ENCODE results near the gene SLC35E3.

The SLC35E3 gene

GRCh38 chr12:68824597-68825250 is 78.7 kb downstream of the SLC35E3 start:
- Mint-ChIP-seq H3K9me3 (no peaks in the 10 kb centered on the region), H3K27me3 (no peaks in the 10 kb centered on the region), H3K4me3 (no peak overlapping the region), H3K36me3 (ENCODE audit: low read depth) (peaks cover 93% of the 10 kb centered on the region), H3K4me1 (ENCODE audit: low read depth) (peaks cover 53% of the 10 kb centered on the region), H3K27ac (peak overlapping the region; percentile 61)
- DNase-seq, result no peak

- peaks cover 93% of the 10 kb centered on the region for H3K36me3 Mint-ChIP-seq (ENCODE audit: low read depth)
- no peak for DNase-seq
- no peaks in the 10 kb centered on the region for H3K9me3 Mint-ChIP-seq
- no peaks in the 10 kb centered on the region for H3K27me3 Mint-ChIP-seq
- H3K4me3 Mint-ChIP-seq, result no peak overlapping the region
- H3K27ac Mint-ChIP-seq, result peak overlapping the region; percentile 60
- peaks cover 55% of the 10 kb centered on the region for H3K4me1 Mint-ChIP-seq (ENCODE audit: low read depth)
These were observed 79.7 kb downstream of the SLC35E3 start for GRCh38 chr12:68825569-68826217.

GRCh38 chr12:68827895-68828671 is 82.1 kb downstream of the SLC35E3 start:
- peaks cover 93% of the 10 kb centered on the region for H3K36me3 Mint-ChIP-seq (ENCODE audit: low read depth)

GRCh38 chr12:68828672-68829068 is 82.7 kb downstream of the SLC35E3 start:
- peaks cover 90% of the 10 kb centered on the region for H3K36me3 Mint-ChIP-seq (ENCODE audit: low read depth)
- peaks cover 41% of the 10 kb centered on the region for H3K4me1 Mint-ChIP-seq (ENCODE audit: low read depth)
- no peaks in the 10 kb centered on the region for H3K9me3 Mint-ChIP-seq
- H3K27ac Mint-ChIP-seq, result peak overlapping the region; percentile 75
- DNase-seq, result no peak
- no peak overlapping the region for H3K4me3 Mint-ChIP-seq
- no peaks in the 10 kb centered on the region for H3K27me3 Mint-ChIP-seq

More at GRCh38 chr12:68827895-68828671, 82.1 kb downstream of the SLC35E3 start:
- Mint-ChIP-seq H3K27ac (peak overlapping the region; percentile 92), H3K4me1 (ENCODE audit: low read depth) (peaks cover 46% of the 10 kb centered on the region), H3K4me3 (no peak overlapping the region), H3K27me3 (no peaks in the 10 kb centered on the region), H3K9me3 (no peaks in the 10 kb centered on the region)
- DNase-seq, result no peak
